AG04449 (cell line): ENCODE results near the gene CMTM1.
A peak's percentile ranks its signal among the peaks of the same experiment; 100 is the strongest.

Source experiments
- CTCF ChIA-PET: fragments of 350-600 bp; formaldehyde crosslinking; extraction: SDS; loops from one replicate; lab custom pipeline; 2021; ENCODE audit warnings: antibody characterized with exemption; lab: Yijun Ruan, JAX
- POLR2A ChIA-PET: fragments of 400-600, 350-600 bp; formaldehyde crosslinking; extraction: SDS; loops from one replicate; lab custom pipeline; 2020; ENCODE audit warnings: antibody characterized with exemption, inconsistent platforms; lab: Yijun Ruan, JAX
- DNase-seq: peaks from one replicate; pipeline ENCODE4 v3.0.0-alpha.2; 2010; ENCODE audit warnings: low read depth, low spot score
- H3K4me3 ChIP-seq: 2 replicates; pipeline ENCODE4 v1.5.1; 2011; ENCODE audit warnings: low read depth, mild to moderate bottlenecking, control low read depth, low read length
- CTCF ChIP-seq: IDR thresholded peaks from one replicate; pipeline ENCODE4 v1.5.1; 2011; ENCODE audit warnings: mild to moderate bottlenecking, moderate library complexity, low read length, control low read depth, inconsistent platforms; ENCODE audit not compliant: insufficient read depth; ENCODE audit errors: missing control alignments

CMTM1 gene

GRCh38 chr16:66598111-66598510, 31.9 kb downstream of the CMTM1 start:
- no peak for TF ChIP-seq CTCF
- POLR2A ChIA-PET: no interaction called here
- CTCF ChIA-PET: interaction anchor here (1.5 to 2.0 kb wide), 2 partner anchors 10 to 11 kb away, joined by 10 to 12 read pairs; no protein-coding TSS in a partner anchor
- no peak for DNase-seq
- no peak overlapping the region for H3K4me3 ChIP-seq

DNA sequence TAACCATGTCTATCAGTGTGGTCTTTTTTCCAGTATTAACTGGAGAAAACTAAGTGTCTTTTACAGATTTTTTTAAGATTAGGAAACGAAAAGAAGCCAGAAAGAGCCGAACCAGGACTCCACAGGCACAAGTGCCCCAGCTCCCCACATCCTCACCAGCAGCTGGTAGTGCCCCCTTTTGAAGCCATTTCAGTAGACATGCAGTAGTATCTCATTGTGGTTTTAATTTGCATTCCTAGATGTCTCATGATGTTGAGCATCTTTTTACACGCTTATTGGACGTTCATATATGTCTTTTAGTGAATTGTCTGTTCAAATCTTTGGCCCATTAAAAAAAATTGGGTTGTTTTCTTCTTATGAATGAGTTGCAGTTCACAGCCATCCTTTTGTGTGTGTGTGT, 33.5 kb downstream of the CMTM1 start:
- CTCF ChIA-PET: interaction anchor here (1.3 to 2.0 kb wide), 2 partner anchors 9 to 115 kb away, joined by 3 to 12 read pairs; no protein-coding TSS in a partner anchor
- no peak overlapping the region for H3K4me3 ChIP-seq
- TF ChIP-seq CTCF: no peak
- no peak for DNase-seq
- POLR2A ChIA-PET: no interaction called here

DNA sequence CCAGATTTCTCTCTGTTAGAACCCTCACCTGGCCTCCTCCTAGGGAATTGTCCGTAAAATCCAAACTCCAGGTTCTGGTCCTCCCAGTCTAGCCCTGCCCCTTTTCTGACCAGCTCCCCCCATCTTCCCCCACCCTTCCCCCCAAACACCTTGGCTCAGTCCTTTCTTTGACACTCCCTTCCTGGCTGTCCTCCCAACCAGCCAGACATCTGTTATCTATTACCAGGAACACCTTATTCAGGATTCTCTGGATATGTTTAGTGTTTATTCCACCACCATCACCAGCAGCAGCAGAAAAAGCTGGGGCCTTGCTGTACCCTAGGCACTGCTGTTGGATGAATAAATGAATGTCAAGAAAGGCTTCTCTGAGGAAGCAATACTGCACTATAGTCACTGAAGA, 34.2 kb downstream of the CMTM1 start:
- CTCF ChIA-PET: interaction anchor here (1.0 to 2.4 kb wide), 3 partner anchors 19 to 194 kb away, joined by 3 to 12 read pairs (median 4); no protein-coding TSS in a partner anchor
- no peak for TF ChIP-seq CTCF
- no peak overlapping the region for H3K4me3 ChIP-seq
- DNase-seq: no peak
- POLR2A ChIA-PET: no interaction called here

DNA sequence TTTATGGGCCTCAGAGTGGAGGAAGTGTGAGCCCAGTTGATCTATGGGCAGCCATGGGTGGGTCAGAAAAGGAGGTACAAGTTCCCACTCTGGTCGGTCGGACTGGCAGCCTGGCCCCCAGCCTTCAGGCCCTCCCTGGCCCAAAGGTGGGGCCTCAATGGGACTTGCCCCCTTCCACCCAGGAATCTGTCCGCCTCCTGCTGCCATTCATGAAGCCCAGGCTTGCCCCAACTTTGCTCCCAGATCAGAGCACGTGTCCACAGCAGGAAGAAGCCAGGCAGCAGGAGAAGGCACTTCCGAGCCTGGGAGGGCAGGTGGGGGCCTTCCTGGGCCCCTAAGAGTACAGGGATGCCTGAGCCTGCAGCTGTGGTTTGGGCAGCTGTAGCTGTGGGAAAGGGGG, 35.2 kb downstream of the CMTM1 start:
- no peak overlapping the region for H3K4me3 ChIP-seq
- CTCF ChIA-PET: interaction anchor here (1.0 to 2.4 kb wide), 5 partner anchors 9 to 195 kb away, joined by 3 to 12 read pairs (median 4); no protein-coding TSS in a partner anchor
- no peak for TF ChIP-seq CTCF
- DNase-seq: no peak
- POLR2A ChIA-PET: no interaction called here

GRCh38 chr16:66603537-66604375, 37.5 kb downstream of the CMTM1 start:
- POLR2A ChIA-PET: interaction anchor here (0.6 to 0.7 kb wide), 2 partner anchors 43 to 51 kb away, joined by 3 read pairs; partner anchors contain the start of gene CKLF
- CTCF ChIA-PET: interaction anchor here (0.9 to 3.4 kb wide), 10 partner anchors 10 to 269 kb away, joined by 3 to 24 read pairs (median 4); no protein-coding TSS in a partner anchor
- no peak for TF ChIP-seq CTCF
- DNase-seq: no peak
- peak overlapping the region; percentile 69 for H3K4me3 ChIP-seq
